HCT116 (cell line): ENCODE results near the gene XPNPEP2.

ENCODE experiments used
- ATF3 ChIP-seq: IDR thresholded peaks from 2 replicates; pipeline ENCODE4 v1.6.1; 2012
- CBX3 ChIP-seq: IDR thresholded peaks from 2 replicates; pipeline ENCODE4 v1.6.1; 2012; ENCODE audit warnings: low read depth
- CEBPB ChIP-seq: IDR thresholded peaks from 2 replicates; pipeline ENCODE4 v1.6.1; 2012; ENCODE audit warnings: low read depth
- CTCF ChIP-seq, 3 experiments: fragments of 200-600 bp in 1 of 3; sonication (generic) in 1 of 3; IDR thresholded peaks in 2 of 3; conservative IDR thresholded peaks in 1 of 3; 2 replicates each; pipeline ENCODE4 v1.5.1; 2012 to 2017; ENCODE audit warnings: low read depth in 2 of 3, low read length in 2 of 3, antibody characterized with exemption in 1 of 3, borderline replicate concordance in 1 of 3, control low read depth in 1 of 3, mild to moderate bottlenecking in 1 of 3, mixed read lengths in 1 of 3, mixed run types in 1 of 3, moderate library complexity in 1 of 3; ENCODE audit not compliant: insufficient read depth in 1 of 3
- EZH2 ChIP-seq: fragments of 200-600 bp; sonication (generic); IDR thresholded peaks from 2 replicates; pipeline ENCODE4 v1.6.1; 2017; ENCODE audit warnings: antibody characterized with exemption, mixed run types
- EZH2phosphoT487 ChIP-seq: fragments of 200-600 bp; IDR thresholded peaks from 2 replicates; pipeline ENCODE4 v1.6.1; 2018; ENCODE audit warnings: antibody characterized with exemption, borderline replicate concordance
- FOSL1 ChIP-seq: IDR thresholded peaks from 2 replicates; pipeline ENCODE4 v1.6.1; 2012; ENCODE audit warnings: low read depth
- POLR2A ChIP-seq: IDR thresholded peaks from 2 replicates; pipeline ENCODE4 v1.7.0; 2011; ENCODE audit warnings: borderline replicate concordance; ENCODE audit not compliant: insufficient read depth, insufficient read length; ENCODE audit errors: extremely low read depth
- POLR2AphosphoS5 ChIP-seq: IDR thresholded peaks from 2 replicates; pipeline ENCODE4 v1.6.1; 2011; ENCODE audit warnings: mild to moderate bottlenecking, low read depth, low read length, moderate library complexity
- SIN3A ChIP-seq: IDR thresholded peaks from 2 replicates; pipeline ENCODE4 v1.6.1; 2012; ENCODE audit warnings: low read depth
- YY1 ChIP-seq: IDR thresholded peaks from 2 replicates; pipeline ENCODE4 v1.6.1; 2011; ENCODE audit warnings: low read length, low read depth, moderate library complexity, mild to moderate bottlenecking; ENCODE audit not compliant: insufficient replicate concordance; ENCODE audit errors: extremely low read depth
- ZBTB33 ChIP-seq: IDR thresholded peaks from 2 replicates; pipeline ENCODE4 v1.6.1; 2011; ENCODE audit warnings: mild to moderate bottlenecking, low read length, moderate library complexity; ENCODE audit not compliant: insufficient replicate concordance; ENCODE audit errors: extremely low read depth
- ZNF274 ChIP-seq: fragments of 200-500 bp; sonication (Bioruptor generic); IDR thresholded peaks from 2 replicates; pipeline ENCODE4 v1.6.1; 2014; ENCODE audit warnings: mild to moderate bottlenecking, low read depth, low read length, inconsistent platforms

GRCh38 chrX:129717892-129718291, 20.9 kb upstream of the XPNPEP2 start:
- no peak for TF ChIP-seq POLR2AphosphoS5
- no peak for TF ChIP-seq ATF3
- TF ChIP-seq YY1: no peak
- no peak for TF ChIP-seq CTCF (IDR thresholded peaks at IDR 0.05 in 2 of 3, conservative IDR thresholded peaks at IDR 0.05 in 1 of 3; ENCODE audit: borderline replicate concordance in 1 of 3, insufficient read depth in 1 of 3, low read depth in 2 of 3, low read length in 2 of 3)
- no peak for TF ChIP-seq EZH2
- no peak for TF ChIP-seq POLR2A
- no peak for TF ChIP-seq EZH2phosphoT487
- TF ChIP-seq SIN3A: no peak
- no peak for TF ChIP-seq CEBPB
- no peak for TF ChIP-seq FOSL1
- no peak for TF ChIP-seq ZNF274
- no peak for TF ChIP-seq ZBTB33
- no peak for TF ChIP-seq CBX3
